22Rv1 (cell line): Measurements from ENCODE around the gene ACTR3C.

Source experiments
- ZFX ChIP-seq: fragments of 450-650 bp; IDR thresholded peaks from 2 replicates; pipeline ENCODE4 v1.6.1; 2017; ENCODE audit warnings: antibody characterized with exemption, borderline replicate concordance
- TF ChIP-seq, protein P1 (sequence below): fragments of 450-650 bp; IDR thresholded peaks from 2 replicates; pipeline ENCODE4 v1.5.1; 2017; ENCODE audit warnings: mild to moderate bottlenecking

DNA sequence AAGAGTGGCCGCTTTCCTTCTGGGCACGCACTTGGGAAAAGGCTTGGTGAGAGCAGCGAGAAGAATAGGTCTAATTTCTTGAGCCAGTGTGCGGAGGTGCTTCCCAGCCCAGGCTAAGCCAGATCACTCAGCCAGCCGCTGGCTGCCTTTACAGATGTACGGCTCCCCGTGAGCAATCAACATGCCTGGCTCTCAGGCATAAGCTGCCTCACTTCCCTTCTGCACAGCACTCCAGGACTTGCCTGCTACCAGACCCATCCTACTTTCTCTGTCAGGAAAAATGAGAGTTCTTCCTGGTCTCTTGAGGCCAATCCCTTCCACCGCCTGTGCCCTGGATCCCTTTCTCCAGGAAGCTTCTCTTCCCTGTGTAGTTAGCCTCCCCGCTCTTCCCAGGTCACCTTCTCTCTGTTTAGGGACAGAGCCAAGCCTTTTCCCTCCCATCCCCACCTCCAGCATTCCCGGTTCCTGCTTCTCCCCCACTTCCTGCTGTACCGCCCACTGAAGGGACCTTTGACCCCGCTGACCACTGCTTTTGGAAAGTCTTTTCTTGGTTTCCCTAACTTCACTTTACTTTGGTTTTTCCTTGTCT, 1.1 kb upstream of the ACTR3C start:
- TF ChIP-seq, protein P1, sequence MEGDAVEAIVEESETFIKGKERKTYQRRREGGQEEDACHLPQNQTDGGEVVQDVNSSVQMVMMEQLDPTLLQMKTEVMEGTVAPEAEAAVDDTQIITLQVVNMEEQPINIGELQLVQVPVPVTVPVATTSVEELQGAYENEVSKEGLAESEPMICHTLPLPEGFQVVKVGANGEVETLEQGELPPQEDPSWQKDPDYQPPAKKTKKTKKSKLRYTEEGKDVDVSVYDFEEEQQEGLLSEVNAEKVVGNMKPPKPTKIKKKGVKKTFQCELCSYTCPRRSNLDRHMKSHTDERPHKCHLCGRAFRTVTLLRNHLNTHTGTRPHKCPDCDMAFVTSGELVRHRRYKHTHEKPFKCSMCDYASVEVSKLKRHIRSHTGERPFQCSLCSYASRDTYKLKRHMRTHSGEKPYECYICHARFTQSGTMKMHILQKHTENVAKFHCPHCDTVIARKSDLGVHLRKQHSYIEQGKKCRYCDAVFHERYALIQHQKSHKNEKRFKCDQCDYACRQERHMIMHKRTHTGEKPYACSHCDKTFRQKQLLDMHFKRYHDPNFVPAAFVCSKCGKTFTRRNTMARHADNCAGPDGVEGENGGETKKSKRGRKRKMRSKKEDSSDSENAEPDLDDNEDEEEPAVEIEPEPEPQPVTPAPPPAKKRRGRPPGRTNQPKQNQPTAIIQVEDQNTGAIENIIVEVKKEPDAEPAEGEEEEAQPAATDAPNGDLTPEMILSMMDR, result no peak
- no peak for TF ChIP-seq ZFX
